HepG2 (cell line): ENCODE data around the gene TXNDC12. TPM values are rescaled to one million over a fixed set of nuclear protein-coding genes. Genes with fewer than 3 reads are reported as not detected.

Source experiments
- HDAC2 ChIP-seq: sonication (generic); formaldehyde crosslinking; IDR thresholded peaks from 2 replicates; pipeline ENCODE4 v1.4.0; 2020; ENCODE audit warnings: missing genetic modification reagents
- NCOA5 ChIP-seq: sonication (generic); formaldehyde crosslinking; IDR thresholded peaks from 2 replicates; pipeline ENCODE4 v1.4.0; 2020; ENCODE audit warnings: missing genetic modification reagents
- ZNF883 ChIP-seq: sonication (generic); formaldehyde crosslinking; IDR thresholded peaks from 2 replicates; pipeline ENCODE4 v1.5.1; 2020; ENCODE audit warnings: mild to moderate bottlenecking, missing genetic modification reagents; ENCODE audit errors: not compliant biosample characterization
- polyA plus RNA-seq, 8 experiments: library from polyadenylated mRNA; depleted of rRNA in 3 of 8; stranded (reverse) in 7 of 8; unstranded in 1 of 8; fragments of >200 nt; fragmentation: Illumina TruSeq in 4 of 8; extraction: Trizol in 4 of 8; gene quantifications; 2 replicates each; pipeline versions ENCODE4 v1.2.1 to v1.2.3, GENCODE V29; 2011 to 2016; ENCODE audit warnings: low read depth in 4 of 8, missing spikeins in 1 of 8, mixed read lengths in 1 of 8; ENCODE audit not compliant: insufficient read depth in 1 of 8
- total RNA-seq, 5 experiments: library from RNA; depleted of rRNA; stranded (reverse); fragments of >200 nt; fragmentation: Illumina TruSeq; extraction: Trizol; gene quantifications; 2 replicates each; pipeline ENCODE4 v1.2.3, GENCODE V29; 2016; ENCODE audit warnings: low read depth in 1 of 5
- TF ChIP-seq, protein P1 (sequence below): sonication (generic); formaldehyde crosslinking; IDR thresholded peaks from 2 replicates; pipeline ENCODE4 v1.4.0; 2020; ENCODE audit warnings: missing genetic modification reagents
- TF ChIP-seq, protein P2 (sequence below): sonication (generic); formaldehyde crosslinking; IDR thresholded peaks from 2 replicates; pipeline ENCODE4 v1.4.0; 2020; ENCODE audit warnings: missing genetic modification reagents
- TF ChIP-seq, protein P3 (sequence below): sonication (generic); formaldehyde crosslinking; IDR thresholded peaks from 2 replicates; pipeline ENCODE4 v1.4.0; 2020; ENCODE audit warnings: missing genetic modification reagents; ENCODE audit errors: not compliant biosample characterization

TXNDC12 gene
- total and polyA plus RNA-seq, 2 of the 13 experiments (the other 11 are each of a cell fraction or from before 2014, with no cell fraction given) = 65.6 to 67.2 TPM

GRCh38 chr1:52002038-52002917 is 52.7 kb downstream of the TXNDC12 start (continued):
- TF ChIP-seq, protein P1, sequence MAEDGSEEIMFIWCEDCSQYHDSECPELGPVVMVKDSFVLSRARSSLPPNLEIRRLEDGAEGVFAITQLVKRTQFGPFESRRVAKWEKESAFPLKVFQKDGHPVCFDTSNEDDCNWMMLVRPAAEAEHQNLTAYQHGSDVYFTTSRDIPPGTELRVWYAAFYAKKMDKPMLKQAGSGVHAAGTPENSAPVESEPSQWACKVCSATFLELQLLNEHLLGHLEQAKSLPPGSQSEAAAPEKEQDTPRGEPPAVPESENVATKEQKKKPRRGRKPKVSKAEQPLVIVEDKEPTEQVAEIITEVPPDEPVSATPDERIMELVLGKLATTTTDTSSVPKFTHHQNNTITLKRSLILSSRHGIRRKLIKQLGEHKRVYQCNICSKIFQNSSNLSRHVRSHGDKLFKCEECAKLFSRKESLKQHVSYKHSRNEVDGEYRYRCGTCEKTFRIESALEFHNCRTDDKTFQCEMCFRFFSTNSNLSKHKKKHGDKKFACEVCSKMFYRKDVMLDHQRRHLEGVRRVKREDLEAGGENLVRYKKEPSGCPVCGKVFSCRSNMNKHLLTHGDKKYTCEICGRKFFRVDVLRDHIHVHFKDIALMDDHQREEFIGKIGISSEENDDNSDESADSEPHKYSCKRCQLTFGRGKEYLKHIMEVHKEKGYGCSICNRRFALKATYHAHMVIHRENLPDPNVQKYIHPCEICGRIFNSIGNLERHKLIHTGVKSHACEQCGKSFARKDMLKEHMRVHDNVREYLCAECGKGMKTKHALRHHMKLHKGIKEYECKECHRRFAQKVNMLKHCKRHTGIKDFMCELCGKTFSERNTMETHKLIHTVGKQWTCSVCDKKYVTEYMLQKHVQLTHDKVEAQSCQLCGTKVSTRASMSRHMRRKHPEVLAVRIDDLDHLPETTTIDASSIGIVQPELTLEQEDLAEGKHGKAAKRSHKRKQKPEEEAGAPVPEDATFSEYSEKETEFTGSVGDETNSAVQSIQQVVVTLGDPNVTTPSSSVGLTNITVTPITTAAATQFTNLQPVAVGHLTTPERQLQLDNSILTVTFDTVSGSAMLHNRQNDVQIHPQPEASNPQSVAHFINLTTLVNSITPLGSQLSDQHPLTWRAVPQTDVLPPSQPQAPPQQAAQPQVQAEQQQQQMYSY (CRISPR knock-in tag) = no peak
- TF ChIP-seq, protein P2, sequence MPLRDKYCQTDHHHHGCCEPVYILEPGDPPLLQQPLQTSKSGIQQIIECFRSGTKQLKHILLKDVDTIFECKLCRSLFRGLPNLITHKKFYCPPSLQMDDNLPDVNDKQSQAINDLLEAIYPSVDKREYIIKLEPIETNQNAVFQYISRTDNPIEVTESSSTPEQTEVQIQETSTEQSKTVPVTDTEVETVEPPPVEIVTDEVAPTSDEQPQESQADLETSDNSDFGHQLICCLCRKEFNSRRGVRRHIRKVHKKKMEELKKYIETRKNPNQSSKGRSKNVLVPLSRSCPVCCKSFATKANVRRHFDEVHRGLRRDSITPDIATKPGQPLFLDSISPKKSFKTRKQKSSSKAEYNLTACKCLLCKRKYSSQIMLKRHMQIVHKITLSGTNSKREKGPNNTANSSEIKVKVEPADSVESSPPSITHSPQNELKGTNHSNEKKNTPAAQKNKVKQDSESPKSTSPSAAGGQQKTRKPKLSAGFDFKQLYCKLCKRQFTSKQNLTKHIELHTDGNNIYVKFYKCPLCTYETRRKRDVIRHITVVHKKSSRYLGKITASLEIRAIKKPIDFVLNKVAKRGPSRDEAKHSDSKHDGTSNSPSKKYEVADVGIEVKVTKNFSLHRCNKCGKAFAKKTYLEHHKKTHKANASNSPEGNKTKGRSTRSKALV (CRISPR knock-in tag) = peak; percentile 36; the same call in 1 of the 2 replicates
- TF ChIP-seq, protein P3, sequence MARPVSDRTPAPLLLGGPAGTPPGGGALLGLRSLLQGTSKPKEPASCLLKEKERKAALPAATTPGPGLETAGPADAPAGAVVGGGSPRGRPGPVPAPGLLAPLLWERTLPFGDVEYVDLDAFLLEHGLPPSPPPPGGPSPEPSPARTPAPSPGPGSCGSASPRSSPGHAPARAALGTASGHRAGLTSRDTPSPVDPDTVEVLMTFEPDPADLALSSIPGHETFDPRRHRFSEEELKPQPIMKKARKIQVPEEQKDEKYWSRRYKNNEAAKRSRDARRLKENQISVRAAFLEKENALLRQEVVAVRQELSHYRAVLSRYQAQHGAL (CRISPR knock-in tag) = no peak
- TF ChIP-seq HDAC2 (CRISPR knock-in tag) (peak; percentile 31; the same call in 1 of the 2 replicates), ZNF883 (CRISPR knock-in tag) (no peak), NCOA5 (CRISPR knock-in tag) (no peak)
